GM12878 (cell line): ENCODE measurements around the gene L3HYPDH. TPM values are rescaled to one million over a fixed set of nuclear protein-coding genes. Genes with fewer than 3 reads are reported as not detected.

Source experiments
- ATAC-seq: fragments of 200-7000 bp; cut with Tn5 transposase; 3 replicates; pipeline ENCODE4 v1.9.1; 2020; ENCODE audit warnings: mild to moderate bottlenecking, moderate library complexity
- BruUV-seq: library from RNA; stranded (reverse); fragments of 400-500 nt; replicated peaks from 2 replicates; lab custom pipeline; 2021; lab: Mats Ljungman, UMichigan
- CTCF ChIA-PET: fragments of 300-600 bp; sonication (Branson Sonifier 250); formaldehyde crosslinking; extraction: SDS; loops from one replicate; lab custom pipeline; 2021; ENCODE audit warnings: inconsistent platforms; lab: Yijun Ruan, JAX
- POLR2A ChIA-PET: fragments of 350-600 bp; formaldehyde crosslinking; extraction: SDS; loops from one replicate; lab custom pipeline; 2021; ENCODE audit warnings: inconsistent platforms; lab: Charles Lee
- RAD21 ChIA-PET: fragments of 300-600 bp; sonication (Branson Sonifier 250); formaldehyde crosslinking; loops from one replicate; lab custom pipeline; 2023; ENCODE audit warnings: antibody characterized with exemption; ENCODE audit not compliant: unreplicated experiment; lab: Charles Lee
- SMC1A ChIA-PET: fragments of 300-600 bp; sonication (Branson Sonifier 250); formaldehyde crosslinking; loops from one replicate; lab custom pipeline; 2023; ENCODE audit not compliant: unreplicated experiment, uncharacterized antibody; lab: Charles Lee
- DNase-seq: peaks from one replicate; pipeline ENCODE4 v3.0.0-alpha.2; 2011; ENCODE audit warnings: low read depth, low spot score
- FAIRE-seq: peaks from 3 replicates; lab custom pipeline; 2011; peaks lifted over from hg19 to GRCh38; lab: Jason Lieb, UNC
- H2AFZ ChIP-seq: 2 replicates; pipeline ENCODE4 v1.6.0; 2011; ENCODE audit warnings: low read depth, low read length, control low read depth; ENCODE audit not compliant: control insufficient read depth
- H3K27ac ChIP-seq: 2 replicates; pipeline ENCODE4 v1.5.1; 2011; ENCODE audit warnings: control low read depth; ENCODE audit not compliant: control insufficient read depth, insufficient read depth
- H3K27me3 ChIP-seq, 2 experiments: replicated peaks in 1 of 2; 2 replicates each; pipeline versions ENCODE4 v1.6.0 to v1.6.1; 2011; ENCODE audit warnings: low read length in 1 of 2; ENCODE audit not compliant: control insufficient read depth in 2 of 2, insufficient read depth in 2 of 2
- H3K36me3 ChIP-seq, 2 experiments: 2 replicates each; pipeline ENCODE4 v1.5.1; 2011; ENCODE audit warnings: low read length in 1 of 2; ENCODE audit not compliant: control insufficient read depth in 2 of 2, insufficient read depth in 2 of 2
- H3K4me1 ChIP-seq: 2 replicates; pipeline ENCODE4 v1.6.1; 2011; ENCODE audit warnings: mild to moderate bottlenecking, low read length, moderate library complexity, mixed read lengths; ENCODE audit not compliant: control insufficient read depth, insufficient read depth
- H3K4me2 ChIP-seq: 2 replicates; pipeline ENCODE4 v1.6.0; 2011; ENCODE audit warnings: control low read depth; ENCODE audit not compliant: control insufficient read depth, insufficient read depth
- H3K4me3 ChIP-seq: fragments of 200-600 bp; sonication (generic); 2 replicates; pipeline ENCODE4 v1.5.1; 2016
- H3K79me2 ChIP-seq: 2 replicates; pipeline ENCODE4 v1.6.0; 2011; ENCODE audit warnings: low read length; ENCODE audit not compliant: control insufficient read depth, insufficient read depth
- H3K9ac ChIP-seq: 2 replicates; pipeline ENCODE4 v1.8.0; 2011; ENCODE audit warnings: low read length, control low read depth, mixed read lengths; ENCODE audit not compliant: control insufficient read depth, insufficient read depth
- H3K9me3 ChIP-seq: replicated peaks from 3 replicates; pipeline ENCODE4 v1.5.1; 2011; ENCODE audit warnings: mild to moderate bottlenecking, low read length; ENCODE audit not compliant: control insufficient read depth, insufficient read depth
- H4K20me1 ChIP-seq: 2 replicates; pipeline ENCODE4 v1.6.0; 2011; ENCODE audit not compliant: control insufficient read depth, insufficient read depth
- ATF2 ChIP-seq: IDR thresholded peaks from 2 replicates; pipeline ENCODE4 v1.6.1; 2012; ENCODE audit warnings: low read length, inconsistent platforms
- BACH1 ChIP-seq: fragments of 450-650 bp; IDR thresholded peaks from 2 replicates; pipeline ENCODE4 v1.6.1; 2017; ENCODE audit warnings: mild to moderate bottlenecking, borderline replicate concordance
- CHD2 ChIP-seq: IDR thresholded peaks from 2 replicates; pipeline ENCODE4 v1.6.1; 2011; ENCODE audit warnings: low read depth, low read length, improper control_type of control experiment, borderline replicate concordance
- ESRRA ChIP-seq: IDR thresholded peaks from 2 replicates; pipeline ENCODE4 v1.6.1; 2012; ENCODE audit warnings: mild to moderate bottlenecking, low read length, improper control_type of control experiment
- FOXM1 ChIP-seq: IDR thresholded peaks from 2 replicates; pipeline ENCODE4 v1.6.1; 2012; ENCODE audit warnings: low read depth, mild to moderate bottlenecking, inconsistent platforms, low read length, moderate library complexity
- LARP7 ChIP-seq: fragments of 450-650 bp; IDR thresholded peaks from 2 replicates; pipeline ENCODE4 v1.6.1; 2017; ENCODE audit warnings: mild to moderate bottlenecking
- NBN ChIP-seq: fragments of 450-650 bp; IDR thresholded peaks from 2 replicates; pipeline ENCODE4 v1.6.1; 2016
- SMAD1 ChIP-seq: fragments of 450-650 bp; IDR thresholded peaks from 2 replicates; pipeline ENCODE4 v1.6.1; 2018; ENCODE audit warnings: mild to moderate bottlenecking, low read depth; ENCODE audit not compliant: partially characterized antibody
- WGBS: methylation state at CpG from one replicate; pipeline ENCODE4 v1.1.6; 2016; ENCODE audit warnings: low lambda C conversion rate; ENCODE audit not compliant: insufficient replicate concordance, insufficient coverage; ENCODE audit errors: missing lambda C conversion rate; 5-methylcytosine and 5-hydroxymethylcytosine counted together
- in situ Hi-C: fragments of 300-500 bp; cut with MboI; formaldehyde crosslinking; loops from 9 replicates; pipeline ENCODE4 v1.14.3; 2018; ENCODE audit warnings: mixed read lengths
- intact Hi-C: fragments of 100-400 bp; cut with micrococcal nuclease; formaldehyde crosslinking; loops from one replicate; pipeline ENCODE4 v1.14.2; 2022; ENCODE audit not compliant: unreplicated experiment
- polyA plus RNA-seq, 11 experiments: library from polyadenylated mRNA; depleted of rRNA in 4 of 11; unstranded in 6 of 11; stranded (reverse) in 5 of 11; fragments of >200 nt; fragmentation: Nextera tagmentation in 4 of 11; fragmentation: Illumina TruSeq in 1 of 11; extraction: Ambion mirVana in 4 of 11; extraction: Trizol in 1 of 11; gene quantifications; 1 replicate in 1 of 11; 2 replicates in 10 of 11; pipeline versions ENCODE4 v1.2.1 to v1.2.3, GENCODE V29; 2011 to 2016; ENCODE audit warnings: inconsistent platforms in 2 of 11, missing spikeins in 2 of 11, low read depth in 1 of 11
- total RNA-seq, 4 experiments: library from RNA; depleted of rRNA in 3 of 4; stranded (reverse); fragments of >200 nt in 3 of 4; fragmentation: Illumina TruSeq in 1 of 4; extraction: Trizol in 1 of 4; gene quantifications; 2 replicates each; pipeline versions ENCODE4 v1.2.1 to v1.2.3, GENCODE V29; 2013 to 2021
- TF ChIP-seq, protein P1 (sequence below): IDR thresholded peaks from 2 replicates; pipeline ENCODE4 v1.6.1; 2011; ENCODE audit warnings: low read depth, mild to moderate bottlenecking, low read length, moderate library complexity, borderline replicate concordance; ENCODE audit errors: extremely low read depth

Gene L3HYPDH
- total and polyA plus RNA-seq, 10 of the 15 experiments (the other 5 are each of a cell fraction or from before 2014, with no cell fraction given): 11.5 to 27.8 (median 15.8) TPM

DNA sequence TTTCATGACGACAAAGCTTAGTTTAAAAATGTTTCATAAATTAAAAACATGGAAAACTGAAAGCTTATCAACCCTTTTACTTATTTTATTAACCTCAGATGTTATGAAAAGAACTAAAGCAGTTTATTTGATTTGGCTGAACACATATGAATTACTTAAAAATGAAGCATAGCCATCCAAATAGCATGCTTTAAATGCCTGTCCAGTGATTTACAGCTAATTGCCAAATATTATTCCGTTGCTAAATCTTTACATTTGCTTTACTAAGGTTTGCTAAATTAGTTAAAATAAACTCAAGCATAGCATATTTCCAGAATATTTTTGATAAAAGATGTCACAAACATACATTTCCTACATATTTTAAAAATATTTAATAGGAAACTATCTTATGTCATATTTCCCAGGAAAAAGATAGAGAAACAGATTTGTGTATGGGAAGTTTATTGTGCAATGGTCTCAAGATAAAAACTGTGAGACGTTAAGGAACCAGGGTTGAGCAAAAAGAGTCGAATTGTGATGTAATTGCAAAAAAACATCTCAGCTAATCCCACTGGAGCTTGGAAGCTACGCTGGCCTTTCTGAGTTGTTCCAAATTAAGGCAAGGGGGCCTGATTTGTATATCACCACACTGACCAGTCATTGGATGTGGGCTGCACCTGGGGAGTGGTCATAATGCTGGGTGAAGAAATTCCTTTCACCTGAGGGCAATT, 44.8 kb downstream of the L3HYPDH start:
- ChIA-PET POLR2A (no interaction called here), SMC1A (interaction anchor here (0.8 to 3.5 kb wide), 10 partner anchors 10 to 938 kb away, joined by 4 to 18 read pairs (median 5); no protein-coding TSS in a partner anchor), RAD21 (interaction anchor here (1.5 kb wide), 1 partner anchor 315 kb away, joined by 3 read pairs; no protein-coding TSS in a partner anchor), CTCF (interaction anchor here (1.2 to 1.6 kb wide), 4 partner anchors 310 to 338 kb away, joined by 3 to 6 read pairs (median 4); no protein-coding TSS in a partner anchor)
- Histone ChIP-seq H4K20me1 (no peaks in the 10 kb centered on the region), H2AFZ (no peak overlapping the region), H3K9me3 (no peaks in the 10 kb centered on the region), H3K9ac (no peak overlapping the region), H3K36me3 (no peaks in the 10 kb centered on the region), H3K27me3 (no peaks in the 10 kb centered on the region), H3K4me3 (no peak overlapping the region), H3K4me1 (no peaks in the 10 kb centered on the region), H3K27ac (no peak overlapping the region), H3K4me2 (no peak overlapping the region), H3K79me2 (no peaks in the 10 kb centered on the region)
- WGBS: 73% methylated on average over 5 of the region's 5 CpGs
- ATAC-seq (no peak), DNase-seq (no peak), FAIRE-seq (no peak)
- in situ Hi-C loops: no loop called here
- BruUV-seq: no TSS peak
- intact Hi-C loops: no loop called here
- no peak for TF ChIP-seq FOXM1
- no peak for TF ChIP-seq ESRRA
- TF ChIP-seq NBN: no peak
- TF ChIP-seq, protein P1, sequence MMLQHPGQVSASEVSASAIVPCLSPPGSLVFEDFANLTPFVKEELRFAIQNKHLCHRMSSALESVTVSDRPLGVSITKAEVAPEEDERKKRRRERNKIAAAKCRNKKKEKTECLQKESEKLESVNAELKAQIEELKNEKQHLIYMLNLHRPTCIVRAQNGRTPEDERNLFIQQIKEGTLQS: no peak
- no peak for TF ChIP-seq LARP7
- no peak for TF ChIP-seq CHD2
- TF ChIP-seq SMAD1: no peak
- TF ChIP-seq BACH1: no peak
- no peak for TF ChIP-seq ATF2
